Kidney glomerular epithelial cell (primary cell): ENCODE results near the gene SNAP91.
"Not testable (repeated sequence)": the region's sequence is repeated elsewhere in the genome, so short reads cannot be mapped to it uniquely, and the experiment has no call there.

Source experiments
- DNase-seq: peaks from one replicate; lab custom pipeline; 2025; lab: John Stamatoyannopoulos, UW

Gene SNAP91

GRCh38 chr6:83615025-83615999, 93.6 kb downstream of the SNAP91 start:
- DNase-seq = peak; percentile 20

GRCh38 chr6:83613378-83613777, 95.5 kb downstream of the SNAP91 start:
- no peak for DNase-seq

GRCh38 chr6:83609248-83609647, 99.7 kb downstream of the SNAP91 start:
- no peak for DNase-seq

GRCh38 chr6:83605517-83605916, 103.4 kb downstream of the SNAP91 start:
- DNase-seq = no peak

GRCh38 chr6:83603551-83603950, 105.3 kb downstream of the SNAP91 start:
- DNase-seq = no peak

DNA sequence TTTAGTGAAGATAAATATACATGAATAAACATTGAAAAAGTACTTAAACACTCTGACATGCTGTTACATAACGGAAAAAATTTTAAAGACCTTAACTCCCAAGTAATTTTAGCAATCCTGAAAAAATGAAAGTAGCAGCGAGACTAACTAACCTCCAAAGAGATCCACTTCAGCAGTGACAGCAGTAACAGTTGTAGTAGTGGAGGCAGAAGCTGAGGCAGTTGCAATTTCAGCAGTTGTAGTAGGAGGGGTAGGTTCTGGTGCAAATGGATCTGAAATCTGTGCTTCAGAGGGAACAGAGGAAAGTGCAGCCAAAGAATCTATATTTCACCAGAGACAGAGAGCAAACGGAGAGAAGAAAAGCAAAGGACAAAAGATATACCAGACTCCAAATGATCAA, 107.8 kb downstream of the SNAP91 start:
- DNase-seq = no peak

- no peak for DNase-seq
Observed at GRCh38 chr6:83600459-83600858, 108.4 kb downstream of the SNAP91 start.

- no peak for DNase-seq
Observed at GRCh38 chr6:83597511-83597910, 111.4 kb downstream of the SNAP91 start.

- DNase-seq = no peak
Observed at GRCh38 chr6:83597051-83597450, 111.8 kb downstream of the SNAP91 start.

- DNase-seq = no peak
Observed at GRCh38 chr6:83594941-83595340, 114.0 kb downstream of the SNAP91 start.

DNA sequence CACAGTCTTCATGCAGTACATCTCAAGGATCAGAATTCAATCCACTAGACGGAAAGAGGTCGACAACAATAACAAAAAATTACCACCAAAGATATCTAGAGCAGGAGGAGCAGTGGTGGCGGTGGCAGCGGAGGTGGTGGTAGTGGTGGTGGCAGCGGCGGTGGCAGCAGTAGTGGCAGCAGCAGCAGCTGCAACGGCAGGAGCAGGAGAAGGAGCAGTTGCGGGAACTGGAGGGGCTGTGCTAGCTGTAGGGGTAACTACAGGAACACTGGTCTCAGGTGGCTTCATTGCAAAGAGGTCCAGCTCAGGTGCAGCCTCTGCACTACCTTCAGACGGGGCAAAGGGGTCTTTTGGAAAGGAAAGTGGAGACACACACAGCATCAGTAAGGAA, 115.5 kb downstream of the SNAP91 start:
- no peak for DNase-seq

DNA sequence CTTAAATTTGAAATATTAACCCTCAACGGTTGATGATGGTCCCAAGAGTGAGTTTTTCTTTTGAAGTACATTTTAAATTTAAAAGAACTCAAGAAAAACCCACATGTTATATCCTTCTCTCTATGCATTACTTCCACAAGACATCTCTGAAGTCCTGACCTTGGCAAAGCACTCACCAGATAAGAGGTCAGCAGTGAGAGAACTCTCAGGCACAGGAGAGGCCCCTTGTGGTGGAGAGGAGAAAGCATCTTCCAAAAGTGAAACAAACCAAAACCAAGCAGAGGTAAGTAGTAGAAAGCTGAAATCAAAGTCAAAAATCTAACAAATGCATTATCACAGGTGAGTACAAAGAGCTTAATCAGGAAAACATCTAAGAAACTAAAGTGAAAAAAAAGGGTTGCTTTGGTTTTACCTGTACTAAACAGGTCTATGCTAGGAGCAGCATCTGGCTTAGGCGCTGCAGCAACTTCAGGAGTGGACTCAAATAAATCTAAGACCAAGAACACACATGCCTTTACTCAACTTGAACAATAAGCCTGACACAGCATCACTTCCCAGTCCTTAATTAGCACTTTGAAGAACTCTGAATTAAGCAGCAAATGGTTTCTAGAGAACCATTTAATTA, 116.0 kb downstream of the SNAP91 start:
- peak; percentile 1 for DNase-seq

DNA sequence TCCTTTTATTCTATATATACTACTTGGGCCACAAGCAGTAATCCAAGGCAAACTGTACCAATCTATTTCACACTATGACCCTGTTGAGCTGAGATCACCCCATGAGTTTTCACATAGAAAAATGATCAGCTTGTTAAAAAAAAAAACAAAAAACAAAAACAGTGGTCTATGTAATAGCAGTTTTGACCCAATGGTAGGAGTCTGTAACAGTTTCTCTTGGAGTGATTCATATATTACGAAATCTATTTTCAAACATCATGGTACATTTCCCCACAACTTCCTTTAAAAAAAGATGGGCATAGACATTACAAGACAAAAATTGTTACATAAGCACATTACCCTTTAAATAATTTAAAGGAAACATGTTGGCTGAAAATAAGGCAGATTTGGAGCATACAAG, 118.5 kb downstream of the SNAP91 start:
- no peak for DNase-seq

- DNase-seq = no peak
Observed at GRCh38 chr6:83589076-83589475, 119.8 kb downstream of the SNAP91 start.

GRCh38 chr6:83578057-83578456, 130.8 kb downstream of the SNAP91 start:
- DNase-seq = no peak

DNA sequence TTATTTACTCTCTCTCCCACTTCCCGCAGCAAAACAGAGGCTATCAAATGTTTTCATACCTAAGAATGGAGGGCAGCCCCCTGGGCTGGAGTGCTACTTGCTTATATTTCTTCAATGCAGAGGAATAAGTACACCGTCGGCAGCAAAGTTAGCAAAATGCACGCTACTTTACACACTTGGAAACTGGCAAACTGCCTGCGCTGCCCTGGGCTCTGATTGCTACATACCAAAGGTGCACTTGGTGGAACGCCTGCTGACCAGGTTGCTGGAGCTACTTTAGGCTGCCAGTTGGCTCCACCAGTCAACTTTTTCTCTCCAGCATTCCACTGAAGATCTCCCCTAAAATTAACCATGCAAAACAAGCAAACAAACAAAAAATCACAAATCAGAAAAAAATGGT, 134.1 kb downstream of the SNAP91 start:
- peak; percentile 45 for DNase-seq

DNA sequence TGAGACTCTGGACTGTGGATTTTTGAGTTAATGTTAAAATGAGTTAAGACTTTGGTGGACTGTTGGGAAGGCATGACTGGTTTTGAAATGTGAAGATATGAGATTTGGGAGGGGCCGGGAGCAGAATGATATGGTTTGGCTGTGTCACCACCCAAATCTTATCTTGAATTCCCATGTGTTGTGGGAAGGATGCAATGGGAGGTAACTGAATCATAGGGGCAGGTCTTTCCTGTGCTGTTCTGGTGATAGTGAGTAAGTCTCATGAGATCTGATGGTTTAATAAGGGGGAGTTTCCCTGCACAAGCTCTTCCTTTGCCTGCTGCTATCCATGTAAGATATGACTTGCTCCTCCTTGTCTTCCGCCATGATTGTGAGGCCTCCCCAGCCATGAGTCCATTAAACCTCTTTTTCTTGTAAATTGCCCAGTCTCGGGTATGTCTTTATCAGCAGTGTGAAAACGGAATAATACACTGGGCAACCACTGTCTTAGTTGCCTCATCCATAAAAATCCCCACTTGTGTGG, 137.2 kb downstream of the SNAP91 start:
- not testable (repeated sequence) for DNase-seq

DNA sequence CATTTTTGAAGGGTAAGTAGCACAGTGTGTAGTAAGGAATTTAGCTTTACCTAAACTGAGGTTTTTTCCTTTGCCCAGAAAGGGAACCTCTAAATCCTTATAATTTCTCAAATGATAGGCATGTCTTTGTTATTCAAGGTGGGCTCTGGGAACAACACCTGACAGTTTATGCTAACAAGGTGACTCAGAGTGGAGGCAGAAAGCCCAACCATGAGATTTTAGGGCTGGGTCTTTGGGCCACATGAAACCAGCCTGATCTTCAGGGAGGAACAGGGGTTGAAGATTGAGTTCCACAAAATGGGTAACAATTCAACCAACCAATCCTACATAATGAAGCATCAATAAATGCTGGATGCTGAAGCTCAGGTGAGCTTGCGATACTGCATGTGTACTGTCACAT, 149.9 kb downstream of the SNAP91 start:
- DNase-seq = no peak

DNA sequence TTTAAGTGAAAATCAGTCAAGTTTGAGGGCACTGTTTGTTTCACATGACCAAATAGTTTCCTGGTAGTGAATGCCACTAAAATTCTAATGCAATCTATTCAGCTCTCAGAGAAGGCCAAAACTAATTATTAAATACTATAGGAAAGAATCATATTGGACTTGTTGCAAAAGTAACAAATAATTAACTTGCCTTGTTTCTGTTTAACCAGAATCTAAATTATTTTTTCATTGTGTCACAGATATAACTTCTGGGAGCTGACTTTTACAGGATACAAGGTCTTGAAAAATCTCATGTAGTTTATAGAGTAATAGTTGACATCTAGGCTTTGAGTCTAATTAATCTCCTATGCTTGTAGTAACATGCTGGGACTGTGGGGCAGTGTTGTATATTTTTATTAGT, 152.0 kb downstream of the SNAP91 start:
- DNase-seq = peak; percentile 10

- DNase-seq = not testable (repeated sequence)
Observed at GRCh38 chr6:83551748-83552147, 157.2 kb downstream of the SNAP91 start.

DNA sequence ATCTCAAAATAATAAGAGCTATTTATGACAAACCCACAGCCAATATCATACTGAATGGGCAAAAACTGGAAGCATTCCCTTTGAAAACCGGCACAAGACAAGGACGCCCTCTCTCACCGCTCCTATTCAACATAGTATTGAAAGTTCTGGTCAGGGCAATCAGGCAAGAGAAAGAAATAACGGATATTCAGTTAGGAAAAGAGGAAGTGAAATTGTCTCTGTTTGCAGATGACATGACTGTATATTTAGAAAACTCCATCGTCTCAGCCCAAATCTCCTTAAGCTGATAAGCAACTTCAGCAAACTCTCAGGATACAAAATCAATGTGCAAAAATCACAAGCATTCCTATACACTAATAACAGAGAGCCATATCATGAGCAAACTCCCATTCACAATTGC, 158.4 kb downstream of the SNAP91 start:
- DNase-seq = not testable (repeated sequence)

GRCh38 chr6:83546636-83547035, 162.3 kb downstream of the SNAP91 start:
- DNase-seq = no peak

DNA sequence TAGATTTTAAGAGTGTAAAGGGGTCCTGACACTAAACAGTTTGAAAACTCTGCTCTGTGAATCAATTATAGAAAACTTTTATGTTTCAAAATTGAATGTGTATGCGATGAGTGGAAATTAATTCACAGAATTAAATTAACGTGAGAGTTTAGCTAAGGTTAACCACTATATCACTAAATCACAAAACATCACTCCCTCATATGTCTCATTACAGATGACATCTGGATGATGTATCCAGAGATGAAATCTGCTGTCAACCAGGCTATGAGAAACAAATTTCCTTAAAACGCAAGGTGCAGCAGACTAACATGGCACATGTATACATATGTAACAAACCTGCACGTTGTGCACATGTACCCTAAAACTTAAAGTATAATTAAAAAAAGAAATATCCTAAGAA, 169.2 kb downstream of the SNAP91 start:
- DNase-seq = no peak
